CD4-positive, alpha-beta T cell treated with Interleukin-12 subunit alpha and Interleukin-12 subunit beta, for 1 hour (primary cell): ENCODE measurements around the gene FAM162B.
"Not testable (repeated sequence)": the region's sequence is repeated elsewhere in the genome, so short reads cannot be mapped to it uniquely, and the experiment has no call there.

Experiments used
- DNase-seq: peaks from one replicate; pipeline ENCODE4 v3.0.0-alpha.2; 2020

Gene FAM162B

GRCh38 chr6:116764961-116765841, at the start of gene FAM162B:
Gene FAM162B (minus strand): TSS chr6:116765719. CDS start chr6:116765576, 143 bp downstream.
- DNase-seq: no peak

GRCh38 chr6:116812051-116812650, 46.6 kb upstream of the FAM162B start:
- DNase-seq: no peak

GRCh38 chr6:116801971-116802370, 36.5 kb upstream of the FAM162B start:
- no peak for DNase-seq

GRCh38 chr6:116799945-116800344, 34.4 kb upstream of the FAM162B start:
- no peak for DNase-seq

- no peak for DNase-seq
Observed at GRCh38 chr6:116797585-116797984, 32.1 kb upstream of the FAM162B start.

GRCh38 chr6:116793224-116793623, 27.7 kb upstream of the FAM162B start:
- DNase-seq: no peak

- no peak for DNase-seq
Observed at GRCh38 chr6:116783852-116784251, 18.3 kb upstream of the FAM162B start.

- DNase-seq: peak; percentile 7
Observed at GRCh38 chr6:116779573-116780164, 14.2 kb upstream of the FAM162B start.

- no peak for DNase-seq
Observed at GRCh38 chr6:116773886-116774285, 8.4 kb upstream of the FAM162B start.

- no peak for DNase-seq
Observed at GRCh38 chr6:116772450-116772849, 6.9 kb upstream of the FAM162B start.

- DNase-seq: no peak
Observed at GRCh38 chr6:116767715-116768114, 2.2 kb upstream of the FAM162B start.

GRCh38 chr6:116766506-116767176, 1.1 kb upstream of the FAM162B start:
- DNase-seq: no peak

- DNase-seq: no peak
Observed at GRCh38 chr6:116764629-116764960, 924 bp downstream of the FAM162B start.

GRCh38 chr6:116763906-116764628, 1.5 kb downstream of the FAM162B start:
- no peak for DNase-seq

GRCh38 chr6:116763048-116763447, 2.5 kb downstream of the FAM162B start:
- DNase-seq: no peak

- no peak for DNase-seq
Observed at GRCh38 chr6:116762235-116762634, 3.3 kb downstream of the FAM162B start.

GRCh38 chr6:116761779-116762178, 3.7 kb downstream of the FAM162B start:
- DNase-seq: no peak

GRCh38 chr6:116745176-116745575, 20.3 kb downstream of the FAM162B start:
- no peak for DNase-seq

GRCh38 chr6:116741571-116741970, 23.9 kb downstream of the FAM162B start:
- DNase-seq: no peak

GRCh38 chr6:116740486-116740885, 25.0 kb downstream of the FAM162B start:
- not testable (repeated sequence) for DNase-seq

GRCh38 chr6:116737004-116737403, 28.5 kb downstream of the FAM162B start:
- DNase-seq: no peak

GRCh38 chr6:116730513-116730912, 35.0 kb downstream of the FAM162B start:
- DNase-seq: no peak

- DNase-seq: no peak
Observed at GRCh38 chr6:116726947-116727346, 38.6 kb downstream of the FAM162B start.
